ENCODE results near the gene CIRBP. TPM values are rescaled to one million over a fixed set of nuclear protein-coding genes. Genes with fewer than 3 reads are reported as not detected.
A peak's percentile ranks its signal among the peaks of the same experiment; 100 is the strongest.

CIRBP gene
- total and polyA plus RNA-seq, 2 donors (not counting 1 experiment from before 2014, with no cell fraction given): 104 to 298 TPM

GRCh38 chr19:1322198-1322981 is 53.3 kb downstream of the CIRBP start:
- no peaks in the 10 kb centered on the region for H4K20me1 ChIP-seq (ENCODE audit: control insufficient read depth, extremely low read depth, insufficient read depth, low read length)
- TF ChIP-seq EZH2 (IDR thresholded peaks at IDR 0.05; ENCODE audit: low read length, missing control alignments) (no peak), CTCF (conservative IDR thresholded peaks at IDR 0.05 in 1 of 2, IDR thresholded peaks at IDR 0.05 in 1 of 2; ENCODE audit: low read depth in 1 of 2, low read length in 2 of 2) (no peak)

GRCh38 chr19:1324249-1324805 is 55.2 kb downstream of the CIRBP start:
- H3K4me1 ChIP-seq (ENCODE audit: control insufficient read depth, extremely low read depth, insufficient read depth, low read length): peaks cover 5% of the 10 kb centered on the region
- H3K79me2 ChIP-seq (ENCODE audit: control insufficient read depth, insufficient read depth, low read length): no peaks in the 10 kb centered on the region
- H3K9me3 ChIP-seq (ENCODE audit: control insufficient read depth, insufficient read depth, low read depth, low read length): no peaks in the 10 kb centered on the region
- no peak for TF ChIP-seq EZH2 (IDR thresholded peaks at IDR 0.05; ENCODE audit: low read length, missing control alignments)
- H3K27ac ChIP-seq (ENCODE audit: insufficient read depth, low read length): no peak overlapping the region
- no peak overlapping the region for H2AFZ ChIP-seq (ENCODE audit: low read length)
- no peaks in the 10 kb centered on the region for H3K27me3 ChIP-seq (ENCODE audit: control insufficient read depth, insufficient read depth, low read length)
- no peaks in the 10 kb centered on the region for H4K20me1 ChIP-seq (ENCODE audit: control insufficient read depth, extremely low read depth, insufficient read depth, low read length)
- H3K4me2 ChIP-seq (ENCODE audit: extremely low read depth, insufficient read depth, low read length): peak overlapping the region; percentile 62
- no peak for DNase-seq (ENCODE audit: low read depth in 2 of 2)
- H3K4me3 ChIP-seq (replicated peaks in 1 of 4; ENCODE audit: control extremely low read depth in 1 of 4, insufficient read depth in 1 of 4, low read depth in 3 of 4, low read length in 4 of 4): peak overlapping the region in 1 of 4 experiments; percentile 47
- no peak overlapping the region for H3K9ac ChIP-seq (ENCODE audit: insufficient read depth, low read length)
- no peaks in the 10 kb centered on the region for H3K36me3 ChIP-seq (ENCODE audit: control insufficient read depth, insufficient read depth, low read length)

More at GRCh38 chr19:1322198-1322981, 53.3 kb downstream of the CIRBP start:
- Histone ChIP-seq H3K4me1 (ENCODE audit: control insufficient read depth, extremely low read depth, insufficient read depth, low read length) (peaks cover 5% of the 10 kb centered on the region), H3K36me3 (ENCODE audit: control insufficient read depth, insufficient read depth, low read length) (no peaks in the 10 kb centered on the region), H3K4me2 (ENCODE audit: extremely low read depth, insufficient read depth, low read length) (no peak overlapping the region), H3K79me2 (ENCODE audit: control insufficient read depth, insufficient read depth, low read length) (no peaks in the 10 kb centered on the region), H2AFZ (ENCODE audit: low read length) (no peak overlapping the region), H3K27ac (ENCODE audit: insufficient read depth, low read length) (no peak overlapping the region), H3K9ac (ENCODE audit: insufficient read depth, low read length) (no peak overlapping the region), H3K4me3 (replicated peaks in 1 of 4; ENCODE audit: control extremely low read depth in 1 of 4, insufficient read depth in 1 of 4, low read depth in 3 of 4, low read length in 4 of 4) (no peak overlapping the region), H3K9me3 (ENCODE audit: control insufficient read depth, insufficient read depth, low read depth, low read length) (no peaks in the 10 kb centered on the region), H3K27me3 (ENCODE audit: control insufficient read depth, insufficient read depth, low read length) (peaks cover 3% of the 10 kb centered on the region)
- no peak for DNase-seq (ENCODE audit: low read depth in 2 of 2)

Other genes starting within 250 kb of the CIRBP start
- gene TMEM259, start 248.2 kb upstream of the CIRBP start, total RNA-seq: 47.5 and 57.8 TPM in 2 replicates
- gene TMEM259, start 248.2 kb upstream of the CIRBP start, polyA plus RNA-seq: 67.1 and 67.9 TPM in 2 replicates
- gene RNU6-2, start 247.8 kb upstream of the CIRBP start, total RNA-seq: not detected in 2 replicates
- not detected in 2 replicates for gene RNU6-2, start 247.8 kb upstream of the CIRBP start, polyA plus RNA-seq
- gene CNN2, start 242.7 kb upstream of the CIRBP start, total RNA-seq: 120 and 194 TPM in 2 replicates
- 299 and 473 TPM in 2 replicates for gene CNN2, start 242.7 kb upstream of the CIRBP start, polyA plus RNA-seq
- gene ABCA7, start 229.2 kb upstream of the CIRBP start, total RNA-seq: 2.3 and 9.7 TPM in 2 replicates
- 2.2 and 2.3 TPM in 2 replicates for gene ABCA7, start 229.2 kb upstream of the CIRBP start, polyA plus RNA-seq
- 0.77 and 1.8 TPM in 2 replicates for gene ARHGAP45, start 202.2 kb upstream of the CIRBP start, total RNA-seq
- gene ARHGAP45, start 202.2 kb upstream of the CIRBP start, polyA plus RNA-seq: 0.42 and 0.78 TPM in 2 replicates
- gene POLR2E, start 174.0 kb upstream of the CIRBP start, total RNA-seq: 55.2 and 55.5 TPM in 2 replicates
- gene POLR2E, start 174.0 kb upstream of the CIRBP start, polyA plus RNA-seq: 130 and 214 TPM in 2 replicates
- gene GPX4, start 165.3 kb upstream of the CIRBP start, total RNA-seq: 428 and 430 TPM in 2 replicates
- 325 and 473 TPM in 2 replicates for gene GPX4, start 165.3 kb upstream of the CIRBP start, polyA plus RNA-seq
- 49.6 and 55.8 TPM in 2 replicates for gene SBNO2, start 95.1 kb upstream of the CIRBP start, total RNA-seq
- 12.6 and 14.3 TPM in 2 replicates for gene SBNO2, start 95.1 kb upstream of the CIRBP start, polyA plus RNA-seq
- 96.6 and 100 TPM in 2 replicates for gene STK11, start 63.6 kb upstream of the CIRBP start, total RNA-seq
- 23.7 TPM in 2 replicates for gene STK11, start 63.6 kb upstream of the CIRBP start, polyA plus RNA-seq
- 1.5 TPM in 2 replicates for gene CBARP, start 31.3 kb upstream of the CIRBP start, total RNA-seq
- gene CBARP, start 31.3 kb upstream of the CIRBP start, polyA plus RNA-seq: 0.31 and 1.0 TPM in 2 replicates
- 13.4 and 20.5 TPM in 2 replicates for gene ATP5F1D, start 27.6 kb upstream of the CIRBP start, total RNA-seq
- gene ATP5F1D, start 27.6 kb upstream of the CIRBP start, polyA plus RNA-seq: 53.8 and 79.8 TPM in 2 replicates
- gene MIDN, start 20.7 kb upstream of the CIRBP start, total RNA-seq: 13.6 and 18.8 TPM in 2 replicates
- 12.0 and 18.0 TPM in 2 replicates for gene MIDN, start 20.7 kb upstream of the CIRBP start, polyA plus RNA-seq
- gene FAM174C, start 6.2 kb downstream of the CIRBP start, total RNA-seq: 22.5 and 24.7 TPM in 2 replicates
- 16.1 and 23.7 TPM in 2 replicates for gene FAM174C, start 6.2 kb downstream of the CIRBP start, polyA plus RNA-seq
- gene EFNA2, start 16.5 kb downstream of the CIRBP start, total RNA-seq: 0.17 TPM in 1 of 2 replicates, not detected in the other
- gene EFNA2, start 16.5 kb downstream of the CIRBP start, polyA plus RNA-seq: not detected in 2 replicates
- 55.0 and 71.2 TPM in 2 replicates for gene NDUFS7, start 114.6 kb downstream of the CIRBP start, total RNA-seq
- gene NDUFS7, start 114.6 kb downstream of the CIRBP start, polyA plus RNA-seq: 29.6 and 30.3 TPM in 2 replicates
- 31.1 and 44.1 TPM in 2 replicates for gene GAMT, start 132.2 kb downstream of the CIRBP start, total RNA-seq
- gene GAMT, start 132.2 kb downstream of the CIRBP start, polyA plus RNA-seq: 20.0 and 32.6 TPM in 2 replicates
- gene DAZAP1, start 138.3 kb downstream of the CIRBP start, total RNA-seq: 34.9 and 49.5 TPM in 2 replicates
- 44.6 and 65.4 TPM in 2 replicates for gene DAZAP1, start 138.3 kb downstream of the CIRBP start, polyA plus RNA-seq
- gene RPS15, start 169.1 kb downstream of the CIRBP start, total RNA-seq: 369 and 494 TPM in 2 replicates
- gene RPS15, start 169.1 kb downstream of the CIRBP start, polyA plus RNA-seq: 878 and 1,038 TPM in 2 replicates
- gene APC2, start 180.8 kb downstream of the CIRBP start, total RNA-seq: 0.26 and 0.50 TPM in 2 replicates
- gene APC2, start 180.8 kb downstream of the CIRBP start, polyA plus RNA-seq: 0.01 and 0.02 TPM in 2 replicates
- gene C19orf25, start 209.9 kb downstream of the CIRBP start, total RNA-seq: 21.8 and 24.8 TPM in 2 replicates
- 11.2 and 12.0 TPM in 2 replicates for gene C19orf25, start 209.9 kb downstream of the CIRBP start, polyA plus RNA-seq
- 1.5 and 3.5 TPM in 2 replicates for gene PCSK4, start 221.0 kb downstream of the CIRBP start, total RNA-seq
- gene PCSK4, start 221.0 kb downstream of the CIRBP start, polyA plus RNA-seq: 0.26 and 0.28 TPM in 2 replicates
- gene REEP6, start 221.8 kb downstream of the CIRBP start, total RNA-seq: 0.99 and 1.3 TPM in 2 replicates
- gene REEP6, start 221.8 kb downstream of the CIRBP start, polyA plus RNA-seq: 0.47 and 0.55 TPM in 2 replicates
- 1.5 and 3.1 TPM in 2 replicates for gene ADAMTSL5, start 243.7 kb downstream of the CIRBP start, total RNA-seq
- gene ADAMTSL5, start 243.7 kb downstream of the CIRBP start, polyA plus RNA-seq: 4.3 and 4.7 TPM in 2 replicates